ENCODE measurements around the gene UBE2Q2.
"Not testable (repeated sequence)": the region's sequence is repeated elsewhere in the genome, so short reads cannot be mapped to it uniquely, and the experiment has no call there.

Gene UBE2Q2

GRCh38 chr15:75842722-75843677, at the start of gene UBE2Q2:
Gene UBE2Q2, plus strand, starts transcription at chr15:75843447. Its CDS starts 220 bp downstream, at chr15:75843667.
- DNase-seq (ENCODE audit: low read depth): peak; percentile 57

- no peak for DNase-seq (ENCODE audit: low read depth)
Measured at GRCh38 chr15:75796321-75796720, 46.9 kb upstream of the UBE2Q2 start.

- not testable (repeated sequence) for DNase-seq (ENCODE audit: low read depth)
Measured at GRCh38 chr15:75797146-75797545, 46.1 kb upstream of the UBE2Q2 start.

- DNase-seq (ENCODE audit: low read depth): no peak
Measured at GRCh38 chr15:75799190-75799589, 44.1 kb upstream of the UBE2Q2 start.

GRCh38 chr15:75800409-75800808, 42.8 kb upstream of the UBE2Q2 start:
- not testable (repeated sequence) for DNase-seq (ENCODE audit: low read depth)

GRCh38 chr15:75801859-75802593, 41.2 kb upstream of the UBE2Q2 start:
- peak; percentile 45 for DNase-seq (ENCODE audit: low read depth)

- peak; percentile 32 for DNase-seq (ENCODE audit: low read depth)
Measured at GRCh38 chr15:75807486-75807885, 35.8 kb upstream of the UBE2Q2 start.

GRCh38 chr15:75808009-75808408, 35.2 kb upstream of the UBE2Q2 start:
- DNase-seq (ENCODE audit: low read depth): not testable (repeated sequence)

GRCh38 chr15:75808563-75808962, 34.7 kb upstream of the UBE2Q2 start:
- no peak for DNase-seq (ENCODE audit: low read depth)

GRCh38 chr15:75809986-75810750, 33.1 kb upstream of the UBE2Q2 start:
- peak; percentile 42 for DNase-seq (ENCODE audit: low read depth)

- no peak for DNase-seq (ENCODE audit: low read depth)
Measured at GRCh38 chr15:75810874-75811498, 32.3 kb upstream of the UBE2Q2 start.

- DNase-seq (ENCODE audit: low read depth): no peak
Measured at GRCh38 chr15:75811626-75812025, 31.6 kb upstream of the UBE2Q2 start.

- DNase-seq (ENCODE audit: low read depth): no peak
Measured at GRCh38 chr15:75814794-75815193, 28.5 kb upstream of the UBE2Q2 start.

- peak; percentile 78 for DNase-seq (ENCODE audit: low read depth)
Measured at GRCh38 chr15:75815811-75816719, 27.2 kb upstream of the UBE2Q2 start.

GRCh38 chr15:75817138-75817935, 25.9 kb upstream of the UBE2Q2 start:
- DNase-seq (ENCODE audit: low read depth): no peak

GRCh38 chr15:75820206-75820605, 23.0 kb upstream of the UBE2Q2 start:
- DNase-seq (ENCODE audit: low read depth): no peak

- no peak for DNase-seq (ENCODE audit: low read depth)
Measured at GRCh38 chr15:75821786-75822345, 21.4 kb upstream of the UBE2Q2 start.

GRCh38 chr15:75822685-75823278, 20.5 kb upstream of the UBE2Q2 start:
- no peak for DNase-seq (ENCODE audit: low read depth)

All from amniotic epithelial cell (primary cell).